OCI-LY1 (cell line): ENCODE measurements around the gene ETFB.

Experiments
- H2AFZ ChIP-seq: fragments of 200-600 bp; sonication (generic), shearing (Covaris generic); 2 replicates; pipeline ENCODE4 v1.6.0; 2014; ENCODE audit warnings: antibody characterized with exemption, mild to moderate bottlenecking, low read length
- H3F3A ChIP-seq: fragments of 200-600 bp; sonication (generic), shearing (Covaris generic); 2 replicates; pipeline ENCODE4 v1.6.0; 2014; ENCODE audit warnings: mild to moderate bottlenecking, antibody characterized with exemption, low read length, moderate library complexity; ENCODE audit not compliant: insufficient read depth
- H3K27ac ChIP-seq: fragments of 200-600 bp; sonication (generic); 2 replicates; pipeline ENCODE4 v1.5.1; 2014; ENCODE audit warnings: low read length, mixed run types, mild to moderate bottlenecking, low read depth; ENCODE audit not compliant: poor library complexity, severe bottlenecking
- H3K27me3 ChIP-seq: fragments of 200-600 bp; sonication (generic); 2 replicates; pipeline ENCODE4 v1.6.0; 2014; ENCODE audit warnings: antibody characterized with exemption, mild to moderate bottlenecking, low read length, moderate library complexity; ENCODE audit not compliant: insufficient read depth
- H3K36me3 ChIP-seq: fragments of 200-600 bp; sonication (generic); 2 replicates; pipeline ENCODE4 v1.6.1; 2014; ENCODE audit warnings: mild to moderate bottlenecking, antibody characterized with exemption, low read length, moderate library complexity, mixed read lengths; ENCODE audit not compliant: insufficient read depth
- H3K4me1 ChIP-seq: fragments of 200-600 bp; sonication (generic); 2 replicates; pipeline ENCODE4 v1.5.1; 2014; ENCODE audit warnings: mild to moderate bottlenecking, low read length, moderate library complexity; ENCODE audit not compliant: insufficient read depth, severe bottlenecking
- H3K4me2 ChIP-seq: fragments of 200-600 bp; sonication (generic), shearing (Covaris generic); 2 replicates; pipeline ENCODE4 v1.6.1; 2014; ENCODE audit warnings: low read length
- H3K4me3 ChIP-seq: fragments of 200-600 bp; sonication (generic); 2 replicates; pipeline ENCODE4 v1.5.1; 2014; ENCODE audit warnings: low read length, low read depth, mild to moderate bottlenecking, mixed read lengths; ENCODE audit not compliant: poor library complexity, severe bottlenecking
- H3K79me2 ChIP-seq: fragments of 200-600 bp; shearing (Covaris generic); 2 replicates; pipeline ENCODE4 v1.6.1; 2016; ENCODE audit warnings: mixed run types, low read length, mixed read lengths; ENCODE audit not compliant: insufficient read depth
- H3K9ac ChIP-seq: fragments of 200-600 bp; sonication (generic), shearing (Covaris generic); 2 replicates; pipeline ENCODE4 v1.6.1; 2014; ENCODE audit warnings: mild to moderate bottlenecking, low read length, mixed read lengths
- H3K9me2 ChIP-seq: fragments of 200-600 bp; sonication (generic), shearing (Covaris generic); 2 replicates; pipeline ENCODE4 v1.6.1; 2014; ENCODE audit warnings: low read depth, mild to moderate bottlenecking, low read length, mixed read lengths
- H3K9me3 ChIP-seq: fragments of 200-600 bp; shearing (Covaris generic); 2 replicates; pipeline ENCODE4 v1.6.1; 2014; ENCODE audit warnings: low read length, mixed read lengths
- H4K20me1 ChIP-seq: fragments of 200-600 bp; sonication (generic), shearing (Covaris generic); 2 replicates; pipeline ENCODE4 v1.6.0; 2016; ENCODE audit warnings: mild to moderate bottlenecking, low read length; ENCODE audit not compliant: insufficient read depth
- EZH2 ChIP-seq: fragments of 200-600 bp; sonication (generic), shearing (Covaris generic); IDR thresholded peaks from 2 replicates; pipeline ENCODE4 v1.8.0; 2017; ENCODE audit warnings: borderline replicate concordance, mixed run types, mild to moderate bottlenecking, antibody characterized with exemption, low read length, moderate library complexity, mixed read lengths
- TF ChIP-seq, protein P1 (sequence below): fragments of 200-600 bp; sonication (generic), shearing (Covaris generic); IDR thresholded peaks from 2 replicates; pipeline ENCODE4 v1.5.1; 2017; ENCODE audit warnings: mild to moderate bottlenecking, antibody characterized with exemption, low read length, moderate library complexity, mixed read lengths

The ETFB gene

DNA sequence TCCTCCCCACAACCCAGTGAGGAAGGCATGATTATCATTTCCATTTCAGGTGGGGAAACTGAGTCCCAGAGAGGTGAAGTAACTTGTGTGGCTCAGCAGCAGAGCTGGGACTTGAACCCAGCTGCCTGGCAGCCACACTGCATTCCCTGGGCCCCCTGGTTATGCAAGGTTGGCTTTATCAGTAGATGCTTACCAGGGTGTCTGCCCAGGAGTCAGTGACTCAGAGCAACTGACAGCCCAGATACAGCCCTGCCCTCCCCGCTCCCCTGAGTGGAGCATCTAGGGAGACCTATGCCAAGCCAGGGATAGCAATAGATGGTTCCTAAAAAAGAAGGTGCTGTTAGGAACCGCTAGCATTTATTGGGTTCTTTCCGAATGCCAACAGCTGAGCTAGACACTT, 48.8 kb downstream of the ETFB start:
- peaks cover 7% of the 10 kb centered on the region; the same call in 1 of the 2 replicates for H3K27me3 ChIP-seq
- no peak overlapping the region for H3K27ac ChIP-seq
- H4K20me1 ChIP-seq, result no peaks in the 10 kb centered on the region
- H2AFZ ChIP-seq, result no peak overlapping the region
- no peak overlapping the region for H3K9ac ChIP-seq
- H3K4me1 ChIP-seq, result no peaks in the 10 kb centered on the region
- no peaks in the 10 kb centered on the region for H3K9me2 ChIP-seq
- H3K9me3 ChIP-seq, result no peaks in the 10 kb centered on the region
- no peak overlapping the region for H3K4me2 ChIP-seq
- H3F3A ChIP-seq, result no peaks in the 10 kb centered on the region
- no peaks in the 10 kb centered on the region for H3K79me2 ChIP-seq
- H3K36me3 ChIP-seq, result no peaks in the 10 kb centered on the region
- TF ChIP-seq EZH2, result no peak
- TF ChIP-seq, protein P1, sequence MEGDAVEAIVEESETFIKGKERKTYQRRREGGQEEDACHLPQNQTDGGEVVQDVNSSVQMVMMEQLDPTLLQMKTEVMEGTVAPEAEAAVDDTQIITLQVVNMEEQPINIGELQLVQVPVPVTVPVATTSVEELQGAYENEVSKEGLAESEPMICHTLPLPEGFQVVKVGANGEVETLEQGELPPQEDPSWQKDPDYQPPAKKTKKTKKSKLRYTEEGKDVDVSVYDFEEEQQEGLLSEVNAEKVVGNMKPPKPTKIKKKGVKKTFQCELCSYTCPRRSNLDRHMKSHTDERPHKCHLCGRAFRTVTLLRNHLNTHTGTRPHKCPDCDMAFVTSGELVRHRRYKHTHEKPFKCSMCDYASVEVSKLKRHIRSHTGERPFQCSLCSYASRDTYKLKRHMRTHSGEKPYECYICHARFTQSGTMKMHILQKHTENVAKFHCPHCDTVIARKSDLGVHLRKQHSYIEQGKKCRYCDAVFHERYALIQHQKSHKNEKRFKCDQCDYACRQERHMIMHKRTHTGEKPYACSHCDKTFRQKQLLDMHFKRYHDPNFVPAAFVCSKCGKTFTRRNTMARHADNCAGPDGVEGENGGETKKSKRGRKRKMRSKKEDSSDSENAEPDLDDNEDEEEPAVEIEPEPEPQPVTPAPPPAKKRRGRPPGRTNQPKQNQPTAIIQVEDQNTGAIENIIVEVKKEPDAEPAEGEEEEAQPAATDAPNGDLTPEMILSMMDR, result no peak
- H3K4me3 ChIP-seq, result no peak overlapping the region

DNA sequence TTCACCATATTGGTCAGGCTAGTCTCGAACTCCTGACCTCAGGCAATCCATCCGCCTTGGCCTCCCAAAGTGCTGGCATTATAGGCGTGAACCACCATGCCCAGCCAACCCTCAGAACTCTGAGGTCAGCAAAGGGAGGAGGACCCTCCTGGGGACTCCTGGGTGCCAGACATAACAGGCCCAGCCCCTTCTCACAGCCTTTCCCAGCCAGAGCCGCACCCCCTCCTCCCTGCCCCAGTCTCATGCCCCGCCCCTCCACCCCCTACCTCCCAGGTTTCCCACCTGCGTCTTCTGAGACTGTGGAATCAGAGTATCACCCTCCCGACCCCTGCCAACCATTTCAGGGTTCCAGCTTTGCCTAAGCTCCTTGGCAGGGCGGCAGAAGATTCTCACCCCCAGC, 49.5 kb downstream of the ETFB start:
- Histone ChIP-seq H2AFZ (no peak overlapping the region), H3F3A (no peaks in the 10 kb centered on the region), H3K4me1 (no peaks in the 10 kb centered on the region), H3K9me3 (no peaks in the 10 kb centered on the region), H3K9ac (no peak overlapping the region), H3K27ac (no peak overlapping the region), H3K79me2 (no peaks in the 10 kb centered on the region), H3K4me3 (no peak overlapping the region), H4K20me1 (no peaks in the 10 kb centered on the region), H3K36me3 (no peaks in the 10 kb centered on the region), H3K27me3 (peaks cover 7% of the 10 kb centered on the region; the same call in 1 of the 2 replicates), H3K9me2 (no peaks in the 10 kb centered on the region), H3K4me2 (no peak overlapping the region)
- TF ChIP-seq EZH2, result no peak
- TF ChIP-seq, protein P1, result no peak

DNA sequence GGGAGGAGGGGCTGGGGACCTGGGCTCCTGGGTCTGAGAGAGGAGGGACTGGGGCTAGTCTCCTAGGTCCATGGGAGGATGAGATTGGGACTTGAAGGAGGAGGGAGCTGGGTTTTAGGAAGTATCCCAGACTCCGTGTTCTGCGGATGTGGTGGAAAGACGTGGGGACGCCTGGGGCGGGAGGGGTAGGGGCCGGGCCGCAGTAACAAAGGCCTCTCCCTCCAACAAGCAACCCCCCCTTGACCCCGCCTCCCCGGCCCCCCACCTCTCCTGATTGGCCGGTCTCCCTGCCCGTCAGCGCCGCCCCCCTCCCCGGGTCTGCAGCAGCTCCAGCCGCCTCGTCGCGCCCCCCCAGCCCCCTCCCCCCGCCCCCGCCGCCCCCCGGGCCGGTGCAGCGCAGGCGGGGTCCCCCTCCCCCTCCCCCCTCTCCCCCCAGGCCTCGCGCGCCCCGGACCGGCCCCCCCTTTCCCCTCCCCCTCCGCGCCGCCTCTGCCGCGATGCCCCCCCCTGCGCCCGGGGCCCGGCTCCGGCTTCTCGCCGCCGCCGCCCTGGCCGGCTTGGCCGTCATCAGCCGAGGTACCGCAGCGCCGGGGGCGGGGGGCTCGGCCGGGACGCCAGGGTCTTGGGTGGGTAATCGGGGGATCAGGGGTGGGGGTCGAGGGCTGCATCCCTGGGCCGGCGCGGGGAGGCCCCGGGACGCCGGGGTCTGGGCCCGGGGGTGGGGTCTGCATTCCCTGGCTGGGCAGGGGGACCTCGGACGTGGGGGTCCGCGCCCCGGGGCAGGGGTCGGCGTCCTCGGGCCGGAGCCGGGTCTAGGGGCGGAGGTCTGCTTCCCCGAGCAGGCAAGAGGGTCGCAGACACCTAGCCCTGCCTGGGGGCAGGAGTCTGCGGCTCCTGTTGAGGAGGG, 54.6 kb downstream of the ETFB start, which contains the start of gene IGLON5:
IGLON5 (plus strand) TSS at position 294 of the 907 bp plus-strand sequence; CDS start at position 498, 204 bp downstream.
- H3K79me2 ChIP-seq, result no peaks in the 10 kb centered on the region
- no peak within 1 kb of the TSS for H2AFZ ChIP-seq
- H3K27ac ChIP-seq, result no peak within 1 kb of the TSS
- H3K9me3 ChIP-seq, result no peaks in the 10 kb centered on the region
- no peak within 1 kb of the TSS for H3K4me2 ChIP-seq
- H3K4me3 ChIP-seq, result no peak within 1 kb of the TSS
- H3K9ac ChIP-seq, result no peak within 1 kb of the TSS
- H3F3A ChIP-seq, result no peaks in the 10 kb centered on the region
- H3K4me1 ChIP-seq, result no peaks in the 10 kb centered on the region
- no peaks in the 10 kb centered on the region for H3K36me3 ChIP-seq
- TF ChIP-seq, protein P1, result no peak
- TF ChIP-seq EZH2, result no peak
- H3K27me3 ChIP-seq, result peaks cover 7% of the 10 kb centered on the region; the same call in 1 of the 2 replicates
- H4K20me1 ChIP-seq, result no peaks in the 10 kb centered on the region
- no peaks in the 10 kb centered on the region for H3K9me2 ChIP-seq
